Breast epithelium (tissue), 3 donors: Measurements from ENCODE around the gene NOS1AP.

ENCODE experiments used
- CTCF ChIP-seq, 3 donors: fragments of 450-650 bp; IDR thresholded peaks; one replicate each; pipeline ENCODE4 v1.5.1; 2016 to 2017; ENCODE audit warnings: antibody characterized with exemption in 3 of 3, mild to moderate bottlenecking in 3 of 3, moderate library complexity in 3 of 3
- POLR2A ChIP-seq: fragments of 450-650 bp; IDR thresholded peaks from one replicate; pipeline ENCODE4 v1.6.1; 2016; ENCODE audit warnings: antibody characterized with exemption, mild to moderate bottlenecking, moderate library complexity

- no peak for TF ChIP-seq CTCF (IDR thresholded peaks at IDR 0.05)
- TF ChIP-seq POLR2A: no peak
These were observed 304.9 kb downstream of the NOS1AP start for GRCh38 chr1:162374406-162374805.
